Endodermal cell (in vitro differentiated cells): ENCODE results near the gene KLK2. TPM values are rescaled to one million over a fixed set of nuclear protein-coding genes. Genes with fewer than 3 reads are reported as not detected.

ENCODE experiments used
- DNase-seq: peaks from one replicate; pipeline ENCODE4 v3.0.0-alpha.2; 2017
- H3K27ac ChIP-seq: 2 replicates; pipeline ENCODE4 v1.5.1; 2013; ENCODE audit warnings: mild to moderate bottlenecking, low read depth, low read length, moderate library complexity
- H3K27me3 ChIP-seq: 2 replicates; pipeline ENCODE4 v1.6.1; 2013; ENCODE audit warnings: mild to moderate bottlenecking, low read length, moderate library complexity; ENCODE audit not compliant: insufficient read depth, control insufficient read depth, poor library complexity, severe bottlenecking
- H3K36me3 ChIP-seq: 2 replicates; pipeline ENCODE4 v1.7.0; 2013; ENCODE audit warnings: mild to moderate bottlenecking, low read length, moderate library complexity; ENCODE audit not compliant: control insufficient read depth, insufficient read depth
- H3K4me1 ChIP-seq: one replicate; pipeline ENCODE4 v1.7.0; 2013; ENCODE audit warnings: low read length; ENCODE audit not compliant: control insufficient read depth, insufficient read depth
- H3K4me3 ChIP-seq: 2 replicates; pipeline ENCODE4 v1.5.1; 2013; ENCODE audit warnings: mild to moderate bottlenecking, low read length, moderate library complexity
- H3K9ac ChIP-seq: 2 replicates; pipeline ENCODE4 v1.6.1; 2013; ENCODE audit warnings: mild to moderate bottlenecking, low read length, moderate library complexity; ENCODE audit not compliant: poor library complexity, severe bottlenecking; ENCODE audit errors: extremely low read depth
- H3K9me3 ChIP-seq: 2 replicates; pipeline ENCODE4 v1.6.1; 2013; ENCODE audit warnings: mild to moderate bottlenecking, low read length, moderate library complexity; ENCODE audit not compliant: control insufficient read depth
- H3K27ac Mint-ChIP-seq: 2 replicates; pipeline ENCODE4 v1.8.0; 2020; ENCODE audit warnings: mixed read lengths
- H3K27me3 Mint-ChIP-seq: 2 replicates; pipeline ENCODE4 v1.8.0; 2021; ENCODE audit warnings: mild to moderate bottlenecking, mixed read lengths; ENCODE audit not compliant: insufficient read depth
- H3K36me3 Mint-ChIP-seq: 2 replicates; pipeline ENCODE4 v1.8.0; 2020; ENCODE audit warnings: low read depth, mixed read lengths
- H3K4me1 Mint-ChIP-seq: 2 replicates; pipeline ENCODE4 v1.8.0; 2020; ENCODE audit warnings: mixed read lengths
- H3K4me3 Mint-ChIP-seq: 2 replicates; pipeline ENCODE4 v1.8.0; 2020; ENCODE audit warnings: mild to moderate bottlenecking, moderate library complexity, mixed read lengths
- H3K9me3 Mint-ChIP-seq: 2 replicates; pipeline ENCODE4 v1.8.0; 2020; ENCODE audit warnings: mild to moderate bottlenecking, mixed read lengths
- WGBS, 2 experiments: methylation state at CpG; one replicate each; pipeline versions ENCODE4 v1.1.5 to v1.1.7; 2013; ENCODE audit warnings: missing lambda C conversion rate in 2 of 2, mixed read lengths in 1 of 2; ENCODE audit not compliant: insufficient coverage in 1 of 2, insufficient read length in 1 of 2; 5-methylcytosine and 5-hydroxymethylcytosine counted together
- total RNA-seq, 2 donors: library from RNA; stranded (reverse); fragmentation: NEBNext Ultra II Directional in 1 of 2; extraction: Animal tissue kit (Norgen Biotek cat#: 25700) in 1 of 2; gene quantifications; 2 replicates in 1 of 2; 3 replicates in 1 of 2; pipeline ENCODE4 v1.2.1, GENCODE V29; 2021
- TF ChIP-seq, protein P1 (sequence below): fragments of 200-600 bp; sonication (generic); conservative IDR thresholded peaks from 2 replicates; pipeline ENCODE4 v1.5.0; 2021; ENCODE audit warnings: antibody characterized with exemption, mild to moderate bottlenecking

KLK2 gene
- total RNA-seq, 2 donors from 2014 or later: 0.35 TPM; not detected in 1

DNA sequence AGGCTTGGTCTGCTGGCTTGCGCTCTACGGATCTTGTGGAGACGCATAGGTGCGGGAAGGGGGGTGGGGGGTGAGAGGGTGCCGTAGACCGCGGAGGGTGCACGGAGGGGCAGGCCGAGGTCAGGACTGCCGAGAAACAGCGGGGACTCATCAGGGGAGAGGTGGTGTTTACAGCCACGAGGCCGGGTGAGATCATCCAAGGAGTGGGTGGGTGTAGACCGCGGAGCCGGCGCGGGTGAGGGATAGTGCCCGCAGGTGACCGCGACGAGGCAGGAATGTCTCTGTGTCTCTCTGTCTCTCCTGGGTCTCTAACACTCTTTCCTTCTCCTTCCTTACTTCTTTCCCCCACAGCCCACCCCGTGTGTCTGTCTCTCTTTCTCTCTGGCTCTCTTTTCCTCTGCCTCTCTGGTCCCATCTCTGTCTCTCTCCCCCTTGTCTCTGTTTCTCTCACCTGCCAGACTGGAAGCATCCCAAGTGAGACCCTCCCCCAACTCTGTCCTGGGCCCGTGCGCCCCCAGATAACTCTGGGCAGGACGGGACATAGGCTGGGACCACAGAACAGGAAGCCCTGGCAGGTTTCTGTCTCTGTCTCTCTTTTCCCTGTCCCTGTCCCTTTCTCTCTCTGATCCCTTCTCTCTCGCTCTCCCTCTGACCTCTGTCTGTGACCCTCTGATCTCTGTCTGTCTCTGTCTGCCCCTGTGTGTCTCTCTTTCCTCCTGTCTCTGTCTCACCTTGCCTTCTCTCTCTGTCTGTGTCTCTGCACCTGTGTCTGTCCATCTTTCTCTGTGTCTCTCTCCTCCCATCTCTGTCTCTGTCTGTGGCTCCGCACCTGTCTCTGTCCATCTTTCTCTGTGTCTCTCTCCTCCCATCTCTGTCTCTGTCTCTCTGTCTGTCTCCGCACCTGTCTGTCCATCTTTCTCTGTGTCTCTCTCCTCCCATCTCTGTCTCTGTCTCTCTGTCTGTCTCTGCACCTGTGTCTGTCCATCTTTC is 39.8 kb downstream of the KLK2 start:
- peaks cover 35% of the 10 kb centered on the region for H3K27me3 Mint-ChIP-seq
- DNase-seq: no peak
- 45 to 46% methylated on average over 14 to 29 of the region's 29 CpGs for WGBS, 2 experiments
- H3K4me1 Mint-ChIP-seq: no peaks in the 10 kb centered on the region
- Histone ChIP-seq H3K4me1 (no peaks in the 10 kb centered on the region), H3K9ac (no peak overlapping the region), H3K27ac (no peak overlapping the region), H3K4me3 (no peak overlapping the region), H3K36me3 (no peaks in the 10 kb centered on the region), H3K9me3 (no peaks in the 10 kb centered on the region), H3K27me3 (peaks cover 89% of the 10 kb centered on the region)
- no peak overlapping the region for H3K27ac Mint-ChIP-seq
- H3K36me3 Mint-ChIP-seq: no peaks in the 10 kb centered on the region
- H3K9me3 Mint-ChIP-seq: no peaks in the 10 kb centered on the region
- TF ChIP-seq, protein P1, sequence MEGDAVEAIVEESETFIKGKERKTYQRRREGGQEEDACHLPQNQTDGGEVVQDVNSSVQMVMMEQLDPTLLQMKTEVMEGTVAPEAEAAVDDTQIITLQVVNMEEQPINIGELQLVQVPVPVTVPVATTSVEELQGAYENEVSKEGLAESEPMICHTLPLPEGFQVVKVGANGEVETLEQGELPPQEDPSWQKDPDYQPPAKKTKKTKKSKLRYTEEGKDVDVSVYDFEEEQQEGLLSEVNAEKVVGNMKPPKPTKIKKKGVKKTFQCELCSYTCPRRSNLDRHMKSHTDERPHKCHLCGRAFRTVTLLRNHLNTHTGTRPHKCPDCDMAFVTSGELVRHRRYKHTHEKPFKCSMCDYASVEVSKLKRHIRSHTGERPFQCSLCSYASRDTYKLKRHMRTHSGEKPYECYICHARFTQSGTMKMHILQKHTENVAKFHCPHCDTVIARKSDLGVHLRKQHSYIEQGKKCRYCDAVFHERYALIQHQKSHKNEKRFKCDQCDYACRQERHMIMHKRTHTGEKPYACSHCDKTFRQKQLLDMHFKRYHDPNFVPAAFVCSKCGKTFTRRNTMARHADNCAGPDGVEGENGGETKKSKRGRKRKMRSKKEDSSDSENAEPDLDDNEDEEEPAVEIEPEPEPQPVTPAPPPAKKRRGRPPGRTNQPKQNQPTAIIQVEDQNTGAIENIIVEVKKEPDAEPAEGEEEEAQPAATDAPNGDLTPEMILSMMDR: no peak
- no peak overlapping the region for H3K4me3 Mint-ChIP-seq

DNA sequence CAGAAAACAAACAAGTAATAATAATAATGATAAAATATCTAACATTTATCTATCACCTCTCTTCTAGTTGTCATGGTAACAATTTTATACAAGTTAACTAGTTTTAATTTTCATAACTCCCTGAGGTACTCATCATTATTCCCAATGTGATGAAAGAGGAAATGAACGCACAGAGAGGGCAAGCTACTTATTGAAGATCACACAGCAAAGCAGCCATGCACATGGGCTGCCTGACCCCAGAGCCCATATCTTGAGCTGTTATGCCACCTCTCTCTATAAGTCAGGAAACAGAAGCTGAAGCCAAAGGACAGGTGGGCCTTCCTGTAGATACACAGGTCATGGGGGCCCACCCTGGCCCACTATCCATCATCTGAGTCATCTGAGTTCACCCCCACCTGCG is 42.8 kb downstream of the KLK2 start:
- H3K27me3 ChIP-seq: peaks cover 91% of the 10 kb centered on the region
- Mint-ChIP-seq H3K4me3 (no peak overlapping the region), H3K27ac (no peak overlapping the region), H3K36me3 (no peaks in the 10 kb centered on the region), H3K9me3 (no peaks in the 10 kb centered on the region), H3K27me3 (peaks cover 49% of the 10 kb centered on the region), H3K4me1 (no peaks in the 10 kb centered on the region)
- DNase-seq: no peak
- no peaks in the 10 kb centered on the region for H3K4me1 ChIP-seq
- H3K9me3 ChIP-seq: no peaks in the 10 kb centered on the region
- H3K27ac ChIP-seq: no peak overlapping the region
- TF ChIP-seq, protein P1: no peak
- WGBS, 2 experiments: 80 to 100% methylated on average over 1 of the region's 2 CpGs
- no peak overlapping the region for H3K4me3 ChIP-seq
- H3K9ac ChIP-seq: no peak overlapping the region
- H3K36me3 ChIP-seq: no peaks in the 10 kb centered on the region

DNA sequence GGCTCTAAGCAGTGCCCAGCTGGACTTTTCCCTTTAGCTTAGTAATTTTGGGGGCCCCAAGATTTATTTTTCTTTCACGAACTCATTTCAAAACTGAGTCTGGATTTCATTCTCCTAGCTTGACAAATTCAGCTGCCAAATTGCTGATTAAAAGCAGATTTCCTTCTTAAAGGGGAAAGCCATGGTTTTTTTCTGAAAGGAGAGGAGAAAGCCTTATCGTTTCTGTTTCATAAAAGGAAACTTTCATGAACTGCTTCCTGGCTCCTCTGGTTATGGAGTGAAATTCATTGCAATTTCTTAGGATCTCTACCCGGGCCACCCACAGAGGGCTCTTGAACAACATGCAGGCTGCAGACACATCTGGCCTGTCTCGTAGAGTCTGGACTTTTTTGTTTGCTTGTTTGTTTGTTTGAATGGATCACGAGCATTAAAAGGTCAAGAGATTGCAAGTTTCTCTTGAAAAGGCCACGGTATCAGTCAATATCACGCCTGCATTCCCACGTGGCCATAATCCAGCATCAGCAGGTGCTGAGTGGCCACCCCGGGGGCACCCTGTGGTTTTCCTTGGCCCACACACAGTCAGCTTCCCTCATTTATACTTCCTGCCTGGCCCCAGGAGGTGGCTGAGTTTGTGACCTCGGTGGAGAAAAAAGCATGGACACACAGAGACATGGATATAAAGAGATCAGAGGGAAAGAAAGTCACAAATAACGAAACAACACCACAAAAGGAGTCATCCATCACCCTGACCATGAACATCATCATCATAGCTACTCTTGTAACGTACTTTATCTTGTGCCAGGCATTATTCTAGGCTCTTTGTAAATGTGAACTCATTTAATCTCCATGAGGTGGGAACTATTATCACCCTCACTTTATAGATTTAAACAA is 48.4 kb downstream of the KLK2 start:
- Mint-ChIP-seq H3K9me3 (no peaks in the 10 kb centered on the region), H3K4me1 (peaks cover 11% of the 10 kb centered on the region), H3K36me3 (no peaks in the 10 kb centered on the region), H3K27ac (peak overlapping the region; percentile 23), H3K27me3 (peaks cover 77% of the 10 kb centered on the region), H3K4me3 (no peak overlapping the region)
- WGBS, 2 experiments: 8 to 27% methylated on average over 6 to 12 of the region's 12 CpGs
- H3K27me3 ChIP-seq: peaks cover 60% of the 10 kb centered on the region
- H3K27ac ChIP-seq: no peak overlapping the region
- H3K36me3 ChIP-seq: no peaks in the 10 kb centered on the region
- DNase-seq: peak; percentile 80
- H3K4me1 ChIP-seq: no peaks in the 10 kb centered on the region
- TF ChIP-seq, protein P1: no peak
- no peak overlapping the region for H3K4me3 ChIP-seq
- H3K9ac ChIP-seq: no peak overlapping the region
- no peaks in the 10 kb centered on the region for H3K9me3 ChIP-seq
